K562 (cell line): ENCODE measurements around the gene MRPL11. TPM values are rescaled to one million over a fixed set of nuclear protein-coding genes. Genes with fewer than 3 reads are reported as not detected.
A peak's percentile ranks its signal among the peaks of the same experiment; 100 is the strongest.

Experiments
- ARID4B ChIP-seq: sonication (generic); formaldehyde crosslinking; IDR thresholded peaks from 2 replicates; pipeline ENCODE4 v1.8.0; 2022; ENCODE audit warnings: mild to moderate bottlenecking, missing genetic modification reagents
- BRD9 ChIP-seq: fragments of 450-650 bp; IDR thresholded peaks from 2 replicates; pipeline ENCODE4 v1.6.1; 2018; ENCODE audit warnings: low read depth; ENCODE audit not compliant: partially characterized antibody
- DLX4 ChIP-seq: fragments of 250-450 bp; sonication (Bioruptor Pico); IDR thresholded peaks from 2 replicates; pipeline ENCODE4 v1.6.1; 2021; ENCODE audit warnings: mild to moderate bottlenecking
- FUS ChIP-seq: fragments of 200-400 bp; formaldehyde crosslinking; optimal IDR thresholded peaks from 2 replicates; pipeline ENCODE3; 2017; ENCODE audit warnings: low read depth, low read length
- ILF3 ChIP-seq: fragments of 450-650 bp; IDR thresholded peaks from 2 replicates; pipeline ENCODE4 v1.6.1; 2018; ENCODE audit warnings: antibody characterized with exemption, mild to moderate bottlenecking, moderate library complexity, borderline replicate concordance
- KAT2B ChIP-seq: IDR thresholded peaks from one replicate; pipeline ENCODE4 v1.6.1; 2012; ENCODE audit warnings: low read depth, mild to moderate bottlenecking, control low read depth, inconsistent platforms, low read length, moderate library complexity
- POLR2G ChIP-seq: fragments of 200-400 bp; formaldehyde crosslinking; IDR thresholded peaks from 2 replicates; pipeline ENCODE4 v1.6.1; 2017; ENCODE audit warnings: low read depth, mild to moderate bottlenecking, antibody characterized with exemption, low read length, moderate library complexity
- TRIM25 ChIP-seq: fragments of 450-650 bp; IDR thresholded peaks from 2 replicates; pipeline ENCODE4 v1.7.0; 2016; ENCODE audit warnings: borderline replicate concordance
- ZBTB11 ChIP-seq, 3 experiments: fragments of 200-800 bp in 1 of 3; fragments of 250-450 bp in 1 of 3; fragments of 450-650 bp in 1 of 3; sonication (Bioruptor Pico) in 1 of 3; sonication (Bioruptor generic) in 1 of 3; formaldehyde crosslinking in 1 of 3; IDR thresholded peaks; 2 replicates each; pipeline versions ENCODE4 v1.6.1 to v1.8.0; 2016 to 2022; ENCODE audit warnings: mild to moderate bottlenecking in 2 of 3, missing genetic modification characterization in 2 of 3, missing compliant biosample characterization in 1 of 3, moderate library complexity in 1 of 3
- polyA plus RNA-seq, 8 experiments: library from polyadenylated mRNA; depleted of rRNA in 4 of 8; stranded (reverse) in 5 of 8; unstranded in 3 of 8; fragments of >200 nt; fragmentation: Nextera tagmentation in 2 of 8; fragmentation: Illumina TruSeq in 1 of 8; extraction: Ambion mirVana in 2 of 8; extraction: Trizol in 1 of 8; gene quantifications; 2 replicates each; pipeline versions ENCODE4 v1.2.1 to v1.2.3, GENCODE V29; 2011 to 2014; ENCODE audit warnings: inconsistent platforms in 1 of 8, missing spikeins in 1 of 8
- total RNA-seq, 7 experiments: library from RNA; depleted of rRNA in 6 of 7; stranded (reverse); fragments of >200 nt in 6 of 7; fragmentation: Illumina TruSeq in 2 of 7; extraction: Trizol in 2 of 7; gene quantifications; 2 replicates each; pipeline versions ENCODE4 v1.2.1 to v1.2.3, GENCODE V29; 2011 to 2021; ENCODE audit warnings: low replicate concordance in 1 of 7

The MRPL11 gene
- total and polyA plus RNA-seq, 9 of the 15 experiments (the other 6 are each of a cell fraction or from before 2014, with no cell fraction given), result 33.0 to 173 (median 91.9) TPM

GRCh38 chr11:66467034-66467659 lies 28.5 kb upstream of the MRPL11 start (continued):
- TF ChIP-seq DLX4 (CRISPR knock-in tag), result no peak
- TF ChIP-seq BRD9, result no peak
- 0 out of 2 replicates have a peak, but pooled peaks have one; percentile 34 for TF ChIP-seq ARID4B (CRISPR knock-in tag)
- no peak for TF ChIP-seq FUS
- TF ChIP-seq ZBTB11 (CRISPR knock-in tag; IDR thresholded peaks at IDR 0.05), result peak in 1 of 3 experiments; percentile 55; a peak in 1 of 6 replicates
- TF ChIP-seq TRIM25, result no peak
- TF ChIP-seq POLR2G, result peak; percentile 1; the same call in 1 of the 2 replicates
- no peak for TF ChIP-seq KAT2B
- no peak for TF ChIP-seq ILF3
